Mammary epithelial cell (primary cell): ENCODE data around the gene MOV10L1.

Experiments
- EZH2 ChIP-seq: IDR thresholded peaks from 2 replicates; pipeline ENCODE4 v1.6.1; 2012; ENCODE audit warnings: low read length, inconsistent platforms, borderline replicate concordance
- TF ChIP-seq, protein P1 (sequence below), 2 donors: IDR thresholded peaks in 1 of 2; conservative IDR thresholded peaks in 1 of 2; 2 replicates each; pipeline ENCODE4 v1.5.1; 2011 to 2012; ENCODE audit warnings: inconsistent platforms in 2 of 2, low read length in 2 of 2, mild to moderate bottlenecking in 2 of 2, control low read depth in 1 of 2, low read depth in 1 of 2; ENCODE audit not compliant: insufficient read depth in 1 of 2; ENCODE audit errors: extremely low read depth in 1 of 2

DNA sequence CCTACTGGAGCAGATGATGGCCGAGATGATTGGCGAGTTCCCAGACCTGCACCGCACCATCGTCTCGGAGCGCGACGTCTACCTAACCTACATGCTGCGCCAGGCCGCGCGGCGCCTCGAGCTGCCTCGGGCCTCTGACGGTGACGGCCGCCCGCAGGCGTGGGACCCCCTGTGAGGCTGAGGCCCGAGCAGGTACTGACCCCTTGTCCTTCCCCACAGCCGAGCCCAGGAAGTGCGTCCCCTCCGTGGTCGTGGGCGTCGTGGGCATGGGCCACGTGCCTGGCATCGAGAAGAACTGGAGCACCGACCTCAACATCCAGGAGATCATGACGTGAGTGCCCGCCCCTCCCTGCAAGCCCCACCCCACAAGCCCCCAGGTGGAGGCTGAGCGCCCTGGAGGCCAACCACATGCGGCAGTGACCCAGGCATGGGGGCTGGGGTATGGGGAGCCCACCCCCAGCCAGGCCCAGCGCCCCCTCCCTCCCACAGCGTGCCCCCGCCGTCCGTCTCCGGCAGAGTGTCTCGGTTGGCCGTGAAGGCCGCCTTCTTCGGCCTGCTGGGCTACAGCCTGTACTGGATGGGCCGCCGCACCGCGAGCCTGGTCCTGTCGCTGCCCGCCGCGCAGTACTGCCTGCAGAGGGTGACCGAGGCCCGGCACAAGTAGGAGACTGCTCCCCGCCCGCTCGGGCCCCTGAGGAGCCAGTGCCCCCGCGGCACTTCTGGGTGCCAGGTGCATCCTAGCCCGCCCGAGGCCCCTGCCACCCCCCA is 108.2 kb downstream of the MOV10L1 start:
- TF ChIP-seq, protein P1, sequence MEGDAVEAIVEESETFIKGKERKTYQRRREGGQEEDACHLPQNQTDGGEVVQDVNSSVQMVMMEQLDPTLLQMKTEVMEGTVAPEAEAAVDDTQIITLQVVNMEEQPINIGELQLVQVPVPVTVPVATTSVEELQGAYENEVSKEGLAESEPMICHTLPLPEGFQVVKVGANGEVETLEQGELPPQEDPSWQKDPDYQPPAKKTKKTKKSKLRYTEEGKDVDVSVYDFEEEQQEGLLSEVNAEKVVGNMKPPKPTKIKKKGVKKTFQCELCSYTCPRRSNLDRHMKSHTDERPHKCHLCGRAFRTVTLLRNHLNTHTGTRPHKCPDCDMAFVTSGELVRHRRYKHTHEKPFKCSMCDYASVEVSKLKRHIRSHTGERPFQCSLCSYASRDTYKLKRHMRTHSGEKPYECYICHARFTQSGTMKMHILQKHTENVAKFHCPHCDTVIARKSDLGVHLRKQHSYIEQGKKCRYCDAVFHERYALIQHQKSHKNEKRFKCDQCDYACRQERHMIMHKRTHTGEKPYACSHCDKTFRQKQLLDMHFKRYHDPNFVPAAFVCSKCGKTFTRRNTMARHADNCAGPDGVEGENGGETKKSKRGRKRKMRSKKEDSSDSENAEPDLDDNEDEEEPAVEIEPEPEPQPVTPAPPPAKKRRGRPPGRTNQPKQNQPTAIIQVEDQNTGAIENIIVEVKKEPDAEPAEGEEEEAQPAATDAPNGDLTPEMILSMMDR (conservative IDR thresholded peaks at IDR 0.05 in 1 of 2, IDR thresholded peaks at IDR 0.05 in 1 of 2; ENCODE audit: extremely low read depth in 1 of 2, insufficient read depth in 1 of 2, low read depth in 1 of 2, low read length in 2 of 2) = no peak
- TF ChIP-seq EZH2 = no peak
